GM12878 (cell line): Measurements from ENCODE around the gene NMT1. TPM values are rescaled to one million over a fixed set of nuclear protein-coding genes. Genes with fewer than 3 reads are reported as not detected.

ENCODE experiments used
- ATAC-seq: fragments of 200-7000 bp; cut with Tn5 transposase; 3 replicates; pipeline ENCODE4 v1.9.1; 2020; ENCODE audit warnings: mild to moderate bottlenecking, moderate library complexity
- BruUV-seq: library from RNA; stranded (reverse); fragments of 400-500 nt; replicated peaks from 2 replicates; lab custom pipeline; 2021; lab: Mats Ljungman, UMichigan
- CTCF ChIA-PET: fragments of 300-600 bp; sonication (Branson Sonifier 250); formaldehyde crosslinking; extraction: SDS; loops from one replicate; lab custom pipeline; 2021; ENCODE audit warnings: inconsistent platforms; lab: Yijun Ruan, JAX
- POLR2A ChIA-PET: fragments of 350-600 bp; formaldehyde crosslinking; extraction: SDS; loops from one replicate; lab custom pipeline; 2021; ENCODE audit warnings: inconsistent platforms; lab: Charles Lee
- RAD21 ChIA-PET: fragments of 300-600 bp; sonication (Branson Sonifier 250); formaldehyde crosslinking; loops from one replicate; lab custom pipeline; 2023; ENCODE audit warnings: antibody characterized with exemption; ENCODE audit not compliant: unreplicated experiment; lab: Charles Lee
- SMC1A ChIA-PET: fragments of 300-600 bp; sonication (Branson Sonifier 250); formaldehyde crosslinking; loops from one replicate; lab custom pipeline; 2023; ENCODE audit not compliant: unreplicated experiment, uncharacterized antibody; lab: Charles Lee
- DNase-seq: peaks from one replicate; pipeline ENCODE4 v3.0.0-alpha.2; 2011; ENCODE audit warnings: low read depth, low spot score
- FAIRE-seq: peaks from 3 replicates; lab custom pipeline; 2011; peaks lifted over from hg19 to GRCh38; lab: Jason Lieb, UNC
- H2AFZ ChIP-seq: 2 replicates; pipeline ENCODE4 v1.6.0; 2011; ENCODE audit warnings: low read depth, low read length, control low read depth; ENCODE audit not compliant: control insufficient read depth
- H3K27ac ChIP-seq: 2 replicates; pipeline ENCODE4 v1.5.1; 2011; ENCODE audit warnings: control low read depth; ENCODE audit not compliant: control insufficient read depth, insufficient read depth
- H3K27me3 ChIP-seq, 2 experiments: replicated peaks in 1 of 2; 2 replicates each; pipeline versions ENCODE4 v1.6.0 to v1.6.1; 2011; ENCODE audit warnings: low read length in 1 of 2; ENCODE audit not compliant: control insufficient read depth in 2 of 2, insufficient read depth in 2 of 2
- H3K36me3 ChIP-seq, 2 experiments: 2 replicates each; pipeline ENCODE4 v1.5.1; 2011; ENCODE audit warnings: low read length in 1 of 2; ENCODE audit not compliant: control insufficient read depth in 2 of 2, insufficient read depth in 2 of 2
- H3K4me1 ChIP-seq: 2 replicates; pipeline ENCODE4 v1.6.1; 2011; ENCODE audit warnings: mild to moderate bottlenecking, low read length, moderate library complexity, mixed read lengths; ENCODE audit not compliant: control insufficient read depth, insufficient read depth
- H3K4me2 ChIP-seq: 2 replicates; pipeline ENCODE4 v1.6.0; 2011; ENCODE audit warnings: control low read depth; ENCODE audit not compliant: control insufficient read depth, insufficient read depth
- H3K4me3 ChIP-seq: fragments of 200-600 bp; sonication (generic); 2 replicates; pipeline ENCODE4 v1.5.1; 2016
- H3K79me2 ChIP-seq: 2 replicates; pipeline ENCODE4 v1.6.0; 2011; ENCODE audit warnings: low read length; ENCODE audit not compliant: control insufficient read depth, insufficient read depth
- H3K9ac ChIP-seq: 2 replicates; pipeline ENCODE4 v1.8.0; 2011; ENCODE audit warnings: low read length, control low read depth, mixed read lengths; ENCODE audit not compliant: control insufficient read depth, insufficient read depth
- H3K9me3 ChIP-seq: replicated peaks from 3 replicates; pipeline ENCODE4 v1.5.1; 2011; ENCODE audit warnings: mild to moderate bottlenecking, low read length; ENCODE audit not compliant: control insufficient read depth, insufficient read depth
- H4K20me1 ChIP-seq: 2 replicates; pipeline ENCODE4 v1.6.0; 2011; ENCODE audit not compliant: control insufficient read depth, insufficient read depth
- GABPA ChIP-seq: IDR thresholded peaks from 2 replicates; pipeline ENCODE4 v1.6.1; 2014; ENCODE audit warnings: antibody characterized with exemption, low read depth, mild to moderate bottlenecking, inconsistent platforms
- HDAC6 ChIP-seq: fragments of 200-600 bp; sonication (generic); IDR thresholded peaks from one replicate; pipeline ENCODE4 v1.8.0; 2017; ENCODE audit warnings: antibody characterized with exemption; ENCODE audit not compliant: unreplicated experiment
- IKZF2 ChIP-seq, 2 experiments: fragments of 450-650 bp; IDR thresholded peaks; 2 replicates each; pipeline ENCODE4 v1.6.1; 2017; ENCODE audit warnings: mild to moderate bottlenecking in 2 of 2, moderate library complexity in 2 of 2
- IRF4 ChIP-seq: IDR thresholded peaks from 2 replicates; pipeline ENCODE4 v1.6.1; 2011; ENCODE audit warnings: low read depth, low read length
- JUNB ChIP-seq: IDR thresholded peaks from 2 replicates; pipeline ENCODE4 v1.6.1; 2016; ENCODE audit warnings: antibody characterized with exemption, mild to moderate bottlenecking
- POLR2A ChIP-seq: IDR thresholded peaks from 2 replicates; pipeline ENCODE4 v1.6.1; 2011; ENCODE audit warnings: low read depth, mild to moderate bottlenecking, low read length
- ZBED1 ChIP-seq: IDR thresholded peaks from 2 replicates; pipeline ENCODE4 v1.6.1; 2016; ENCODE audit warnings: borderline replicate concordance
- WGBS: methylation state at CpG from one replicate; pipeline ENCODE4 v1.1.6; 2016; ENCODE audit warnings: low lambda C conversion rate; ENCODE audit not compliant: insufficient replicate concordance, insufficient coverage; ENCODE audit errors: missing lambda C conversion rate; 5-methylcytosine and 5-hydroxymethylcytosine counted together
- in situ Hi-C: fragments of 300-500 bp; cut with MboI; formaldehyde crosslinking; loops from 9 replicates; pipeline ENCODE4 v1.14.3; 2018; ENCODE audit warnings: mixed read lengths
- intact Hi-C: fragments of 100-400 bp; cut with micrococcal nuclease; formaldehyde crosslinking; loops from one replicate; pipeline ENCODE4 v1.14.2; 2022; ENCODE audit not compliant: unreplicated experiment
- polyA plus RNA-seq, 11 experiments: library from polyadenylated mRNA; depleted of rRNA in 4 of 11; unstranded in 6 of 11; stranded (reverse) in 5 of 11; fragments of >200 nt; fragmentation: Nextera tagmentation in 4 of 11; fragmentation: Illumina TruSeq in 1 of 11; extraction: Ambion mirVana in 4 of 11; extraction: Trizol in 1 of 11; gene quantifications; 1 replicate in 1 of 11; 2 replicates in 10 of 11; pipeline versions ENCODE4 v1.2.1 to v1.2.3, GENCODE V29; 2011 to 2016; ENCODE audit warnings: inconsistent platforms in 2 of 11, missing spikeins in 2 of 11, low read depth in 1 of 11
- total RNA-seq, 4 experiments: library from RNA; depleted of rRNA in 3 of 4; stranded (reverse); fragments of >200 nt in 3 of 4; fragmentation: Illumina TruSeq in 1 of 4; extraction: Trizol in 1 of 4; gene quantifications; 2 replicates each; pipeline versions ENCODE4 v1.2.1 to v1.2.3, GENCODE V29; 2013 to 2021
- TF ChIP-seq, protein P1 (sequence below): IDR thresholded peaks from 2 replicates; pipeline ENCODE4 v1.6.1; 2011; ENCODE audit warnings: borderline replicate concordance, low read depth, mild to moderate bottlenecking, moderate library complexity, mixed read lengths, low read length; ENCODE audit not compliant: insufficient read depth; ENCODE audit errors: extremely low read length
- TF ChIP-seq, protein P2 (sequence below): IDR thresholded peaks from 2 replicates; pipeline ENCODE4 v1.6.1; 2012; ENCODE audit warnings: improper control_type of control experiment, low read depth, low read length; ENCODE audit not compliant: insufficient replicate concordance
- TF ChIP-seq, protein P3 (sequence below): IDR thresholded peaks from 2 replicates; pipeline ENCODE4 v1.6.1; 2012; ENCODE audit warnings: low read length, inconsistent platforms
- TF ChIP-seq, protein P4 (sequence below): fragments of 450-650 bp; formaldehyde crosslinking; IDR thresholded peaks from 2 replicates; pipeline ENCODE4 v1.5.0; 2022; ENCODE audit warnings: mild to moderate bottlenecking, missing genetic modification characterization

The NMT1 gene
- total and polyA plus RNA-seq, 10 of the 15 experiments (the other 5 are each of a cell fraction or from before 2014, with no cell fraction given), result 96.7 to 395 (median 222) TPM

DNA sequence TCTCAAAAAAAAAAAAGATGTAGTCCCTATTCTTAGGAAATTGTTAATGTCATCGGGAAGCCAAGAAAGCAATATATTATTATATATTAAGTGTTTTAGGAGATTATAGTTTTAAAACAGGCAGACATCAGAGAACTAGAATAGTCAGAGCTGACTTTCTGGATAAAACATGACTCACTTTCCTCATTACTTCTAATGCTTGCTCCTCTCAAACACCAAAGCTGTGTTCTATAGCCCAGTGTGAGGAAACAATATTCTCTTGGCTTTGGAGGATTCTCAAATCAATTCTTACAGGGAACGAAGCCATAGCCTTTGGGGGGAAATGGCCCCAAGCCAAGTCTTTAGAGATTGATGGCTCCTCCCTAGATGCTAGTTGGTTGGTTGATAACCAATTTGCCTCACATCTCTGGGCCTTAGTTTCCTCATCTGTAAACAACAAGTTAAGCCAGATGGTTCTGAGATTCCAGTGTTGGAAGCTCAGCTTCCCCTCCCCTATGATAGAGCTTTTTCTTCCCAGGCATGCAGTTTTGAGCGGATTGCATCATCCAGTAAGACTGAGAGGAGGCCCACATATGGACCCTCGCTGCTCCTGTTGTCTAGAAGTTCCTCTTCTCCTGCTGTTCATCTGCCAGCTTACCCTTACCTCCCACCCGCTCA is 12.4 kb downstream of the NMT1 start (continued):
- TF ChIP-seq POLR2A, result no peak
- TF ChIP-seq, protein P1, sequence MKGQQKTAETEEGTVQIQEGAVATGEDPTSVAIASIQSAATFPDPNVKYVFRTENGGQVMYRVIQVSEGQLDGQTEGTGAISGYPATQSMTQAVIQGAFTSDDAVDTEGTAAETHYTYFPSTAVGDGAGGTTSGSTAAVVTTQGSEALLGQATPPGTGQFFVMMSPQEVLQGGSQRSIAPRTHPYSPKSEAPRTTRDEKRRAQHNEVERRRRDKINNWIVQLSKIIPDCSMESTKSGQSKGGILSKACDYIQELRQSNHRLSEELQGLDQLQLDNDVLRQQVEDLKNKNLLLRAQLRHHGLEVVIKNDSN, result no peak
- TF ChIP-seq JUNB, result no peak

DNA sequence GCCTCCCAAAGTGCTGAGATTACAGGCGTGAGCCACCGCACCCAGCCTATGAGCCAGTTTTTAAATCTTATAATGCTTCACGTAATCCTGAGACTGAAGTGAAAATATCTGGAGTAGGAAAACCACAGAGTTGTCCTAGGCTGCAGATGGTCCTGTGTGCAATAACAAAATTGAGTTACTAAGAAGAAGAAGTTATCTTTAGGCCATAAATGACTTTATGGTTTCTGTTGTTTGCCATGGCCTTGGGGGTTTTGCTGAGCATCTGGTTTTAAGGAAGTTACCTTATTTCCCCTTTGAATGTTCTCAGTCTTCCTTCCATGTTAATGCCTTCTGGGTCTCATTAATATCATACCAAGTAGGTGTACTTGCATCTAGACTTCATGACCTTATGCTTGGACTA is 16.5 kb downstream of the NMT1 start:
- peak; percentile 41 for DNase-seq
- in situ Hi-C loops (no loop called here), intact Hi-C loops (no loop called here)
- TF ChIP-seq HDAC6 (no peak), IKZF2 (IDR thresholded peaks at IDR 0.05) (peak; percentile 42 to 49; a peak in 2 of 4 replicates), IRF4 (peak; percentile 28; the same call in 1 of the 2 replicates), ZBED1 (peak; percentile 50; the same call in 1 of the 2 replicates), GABPA (0 out of 2 replicates have a peak, but pooled peaks have one; percentile 25)
- TF ChIP-seq, protein P2, sequence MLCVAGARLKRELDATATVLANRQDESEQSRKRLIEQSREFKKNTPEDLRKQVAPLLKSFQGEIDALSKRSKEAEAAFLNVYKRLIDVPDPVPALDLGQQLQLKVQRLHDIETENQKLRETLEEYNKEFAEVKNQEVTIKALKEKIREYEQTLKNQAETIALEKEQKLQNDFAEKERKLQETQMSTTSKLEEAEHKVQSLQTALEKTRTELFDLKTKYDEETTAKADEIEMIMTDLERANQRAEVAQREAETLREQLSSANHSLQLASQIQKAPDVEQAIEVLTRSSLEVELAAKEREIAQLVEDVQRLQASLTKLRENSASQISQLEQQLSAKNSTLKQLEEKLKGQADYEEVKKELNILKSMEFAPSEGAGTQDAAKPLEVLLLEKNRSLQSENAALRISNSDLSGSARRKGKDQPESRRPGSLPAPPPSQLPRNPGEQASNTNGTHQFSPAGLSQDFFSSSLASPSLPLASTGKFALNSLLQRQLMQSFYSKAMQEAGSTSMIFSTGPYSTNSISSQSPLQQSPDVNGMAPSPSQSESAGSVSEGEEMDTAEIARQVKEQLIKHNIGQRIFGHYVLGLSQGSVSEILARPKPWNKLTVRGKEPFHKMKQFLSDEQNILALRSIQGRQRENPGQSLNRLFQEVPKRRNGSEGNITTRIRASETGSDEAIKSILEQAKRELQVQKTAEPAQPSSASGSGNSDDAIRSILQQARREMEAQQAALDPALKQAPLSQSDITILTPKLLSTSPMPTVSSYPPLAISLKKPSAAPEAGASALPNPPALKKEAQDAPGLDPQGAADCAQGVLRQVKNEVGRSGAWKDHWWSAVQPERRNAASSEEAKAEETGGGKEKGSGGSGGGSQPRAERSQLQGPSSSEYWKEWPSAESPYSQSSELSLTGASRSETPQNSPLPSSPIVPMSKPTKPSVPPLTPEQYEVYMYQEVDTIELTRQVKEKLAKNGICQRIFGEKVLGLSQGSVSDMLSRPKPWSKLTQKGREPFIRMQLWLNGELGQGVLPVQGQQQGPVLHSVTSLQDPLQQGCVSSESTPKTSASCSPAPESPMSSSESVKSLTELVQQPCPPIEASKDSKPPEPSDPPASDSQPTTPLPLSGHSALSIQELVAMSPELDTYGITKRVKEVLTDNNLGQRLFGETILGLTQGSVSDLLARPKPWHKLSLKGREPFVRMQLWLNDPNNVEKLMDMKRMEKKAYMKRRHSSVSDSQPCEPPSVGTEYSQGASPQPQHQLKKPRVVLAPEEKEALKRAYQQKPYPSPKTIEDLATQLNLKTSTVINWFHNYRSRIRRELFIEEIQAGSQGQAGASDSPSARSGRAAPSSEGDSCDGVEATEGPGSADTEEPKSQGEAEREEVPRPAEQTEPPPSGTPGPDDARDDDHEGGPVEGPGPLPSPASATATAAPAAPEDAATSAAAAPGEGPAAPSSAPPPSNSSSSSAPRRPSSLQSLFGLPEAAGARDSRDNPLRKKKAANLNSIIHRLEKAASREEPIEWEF, result no peak
- TF ChIP-seq, protein P3, sequence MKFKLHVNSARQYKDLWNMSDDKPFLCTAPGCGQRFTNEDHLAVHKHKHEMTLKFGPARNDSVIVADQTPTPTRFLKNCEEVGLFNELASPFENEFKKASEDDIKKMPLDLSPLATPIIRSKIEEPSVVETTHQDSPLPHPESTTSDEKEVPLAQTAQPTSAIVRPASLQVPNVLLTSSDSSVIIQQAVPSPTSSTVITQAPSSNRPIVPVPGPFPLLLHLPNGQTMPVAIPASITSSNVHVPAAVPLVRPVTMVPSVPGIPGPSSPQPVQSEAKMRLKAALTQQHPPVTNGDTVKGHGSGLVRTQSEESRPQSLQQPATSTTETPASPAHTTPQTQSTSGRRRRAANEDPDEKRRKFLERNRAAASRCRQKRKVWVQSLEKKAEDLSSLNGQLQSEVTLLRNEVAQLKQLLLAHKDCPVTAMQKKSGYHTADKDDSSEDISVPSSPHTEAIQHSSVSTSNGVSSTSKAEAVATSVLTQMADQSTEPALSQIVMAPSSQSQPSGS, result peak; percentile 64; the same call in 1 of the 2 replicates
- TF ChIP-seq, protein P4, sequence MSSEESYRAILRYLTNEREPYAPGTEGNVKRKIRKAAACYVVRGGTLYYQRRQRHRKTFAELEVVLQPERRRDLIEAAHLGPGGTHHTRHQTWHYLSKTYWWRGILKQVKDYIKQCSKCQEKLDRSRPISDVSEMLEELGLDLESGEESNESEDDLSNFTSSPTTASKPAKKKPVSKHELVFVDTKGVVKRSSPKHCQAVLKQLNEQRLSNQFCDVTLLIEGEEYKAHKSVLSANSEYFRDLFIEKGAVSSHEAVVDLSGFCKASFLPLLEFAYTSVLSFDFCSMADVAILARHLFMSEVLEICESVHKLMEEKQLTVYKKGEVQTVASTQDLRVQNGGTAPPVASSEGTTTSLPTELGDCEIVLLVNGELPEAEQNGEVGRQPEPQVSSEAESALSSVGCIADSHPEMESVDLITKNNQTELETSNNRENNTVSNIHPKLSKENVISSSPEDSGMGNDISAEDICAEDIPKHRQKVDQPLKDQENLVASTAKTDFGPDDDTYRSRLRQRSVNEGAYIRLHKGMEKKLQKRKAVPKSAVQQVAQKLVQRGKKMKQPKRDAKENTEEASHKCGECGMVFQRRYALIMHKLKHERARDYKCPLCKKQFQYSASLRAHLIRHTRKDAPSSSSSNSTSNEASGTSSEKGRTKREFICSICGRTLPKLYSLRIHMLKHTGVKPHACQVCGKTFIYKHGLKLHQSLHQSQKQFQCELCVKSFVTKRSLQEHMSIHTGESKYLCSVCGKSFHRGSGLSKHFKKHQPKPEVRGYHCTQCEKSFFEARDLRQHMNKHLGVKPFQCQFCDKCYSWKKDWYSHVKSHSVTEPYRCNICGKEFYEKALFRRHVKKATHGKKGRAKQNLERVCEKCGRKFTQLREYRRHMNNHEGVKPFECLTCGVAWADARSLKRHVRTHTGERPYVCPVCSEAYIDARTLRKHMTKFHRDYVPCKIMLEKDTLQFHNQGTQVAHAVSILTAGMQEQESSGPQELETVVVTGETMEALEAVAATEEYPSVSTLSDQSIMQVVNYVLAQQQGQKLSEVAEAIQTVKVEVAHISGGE (CRISPR knock-in tag), result no peak

More for the DNA sequence above, 16.5 kb downstream of the NMT1 start:
- H3K9ac ChIP-seq, result no peak overlapping the region
- ATAC-seq (peak; percentile 68), FAIRE-seq (peak; percentile 61)
- RAD21 ChIA-PET, result no interaction called here
- SMC1A ChIA-PET, result interaction anchor here (0.9 to 2.1 kb wide), 3 partner anchors 10 to 39 kb away, joined by 3 to 10 read pairs (median 4); no protein-coding TSS in a partner anchor
- no TSS peak for BruUV-seq
- H3K4me2 ChIP-seq, result no peak overlapping the region
- no peak overlapping the region for H2AFZ ChIP-seq
- no peaks in the 10 kb centered on the region for H4K20me1 ChIP-seq
- H3K79me2 ChIP-seq, result peaks cover 46% of the 10 kb centered on the region
- no peaks in the 10 kb centered on the region for H3K27me3 ChIP-seq
- H3K27ac ChIP-seq, result peak overlapping the region; percentile 53
- peaks cover 18 to 21% of the 10 kb centered on the region in 2 experiments for H3K36me3 ChIP-seq
- no peak overlapping the region for H3K4me3 ChIP-seq
- H3K9me3 ChIP-seq, result no peaks in the 10 kb centered on the region
- peaks cover 19% of the 10 kb centered on the region for H3K4me1 ChIP-seq
- WGBS, result 11% methylated on average over 3 of the region's 3 CpGs
- CTCF ChIA-PET, result interaction anchor here (1.3 to 1.6 kb wide), 2 partner anchors 21 to 157 kb away, joined by 6 read pairs; no protein-coding TSS in a partner anchor
- POLR2A ChIA-PET, result no interaction called here
